ENCODE measurements around the gene CPN2. TPM values are rescaled to one million over a fixed set of nuclear protein-coding genes. Genes with fewer than 3 reads are reported as not detected.

Gene CPN2
- total and polyA plus RNA-seq, 2 donors (not counting 1 experiment from before 2014, with no cell fraction given), result not detected

DNA sequence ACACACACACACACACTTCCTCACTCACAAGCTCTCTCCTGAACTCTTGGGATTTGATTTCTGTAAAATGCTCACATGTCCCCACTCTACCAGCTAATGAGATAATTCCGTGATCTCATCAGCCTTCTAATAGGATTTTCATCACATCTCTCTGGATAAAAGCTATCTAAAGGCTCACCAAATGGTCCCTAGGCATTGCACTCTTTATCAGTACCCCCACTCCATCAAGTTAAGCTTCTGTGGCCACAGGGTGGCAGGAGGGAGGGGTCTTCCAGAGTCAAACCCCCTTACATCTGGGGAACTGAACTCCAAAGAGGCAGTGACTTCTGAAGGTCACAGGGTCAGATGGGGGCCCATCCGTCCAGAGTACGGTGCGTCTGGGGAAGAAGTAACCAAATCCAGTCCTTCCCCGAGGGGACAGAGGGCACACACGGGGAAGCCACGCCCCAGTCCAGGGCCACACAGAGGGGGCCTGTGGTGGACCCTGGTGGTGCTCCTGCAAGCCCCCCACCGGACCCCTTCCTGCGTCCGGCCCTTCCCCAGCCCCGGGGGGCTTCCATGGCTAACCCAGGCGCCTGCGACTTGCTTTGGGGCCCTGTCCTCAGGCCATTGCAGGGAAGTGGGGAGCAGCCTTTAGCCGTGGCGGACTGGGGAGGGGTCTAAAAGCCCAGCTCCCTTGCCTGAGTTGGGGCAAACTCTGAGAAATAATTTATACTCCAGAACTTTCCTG, 25.5 kb downstream of the CPN2 start:
- Histone ChIP-seq H3K79me2 (ENCODE audit: control insufficient read depth, insufficient read depth, low read length) (no peaks in the 10 kb centered on the region), H3K9ac (ENCODE audit: low read length) (no peak overlapping the region), H2AFZ (ENCODE audit: insufficient read depth, low read depth, low read length, poor library complexity, severe bottlenecking) (no peak overlapping the region), H3K27me3 (replicated peaks in 1 of 4; ENCODE audit: control extremely low read depth in 1 of 4, control insufficient read depth in 3 of 4, insufficient read depth in 4 of 4, low read length in 3 of 4) (peaks cover 0 to 11% (median 0%) of the 10 kb centered on the region in 4 experiments), H3K4me1 (ENCODE audit: control insufficient read depth in 2 of 2, insufficient read depth in 2 of 2, low read length in 2 of 2) (peaks cover 10 to 11% of the 10 kb centered on the region in 2 donors), H4K20me1 (ENCODE audit: control insufficient read depth, insufficient read depth, low read length, poor library complexity, severe bottlenecking) (no peaks in the 10 kb centered on the region), H3K4me2 (replicated peaks; ENCODE audit: low read depth, low read length, poor library complexity, severe bottlenecking) (no peak overlapping the region), H3K36me3 (replicated peaks in 1 of 2; ENCODE audit: control extremely low read depth in 1 of 2, control insufficient read depth in 1 of 2, extremely low read depth in 1 of 2, insufficient read depth in 2 of 2, low read length in 1 of 2) (no peaks in the 10 kb centered on the region), H3K4me3 (ENCODE audit: control extremely low read depth in 1 of 5, extremely low read depth in 1 of 5, insufficient read depth in 1 of 5, low read depth in 2 of 5, low read length in 4 of 5) (no peak overlapping the region), H3K9me3 (ENCODE audit: control extremely low read depth in 1 of 3, control insufficient read depth in 2 of 3, insufficient read depth in 1 of 3, low read length in 2 of 3) (peaks cover 0 to 22% (median 0%) of the 10 kb centered on the region in 3 donors), H3K27ac (ENCODE audit: low read length in 2 of 2) (no peak overlapping the region)
- Mint-ChIP-seq H3K4me1 (peaks cover 3% of the 10 kb centered on the region), H3K9me3 (ENCODE audit: insufficient read depth) (no peaks in the 10 kb centered on the region), H3K4me3 (no peak overlapping the region), H3K27ac (no peak overlapping the region), H3K27me3 (peaks cover 27% of the 10 kb centered on the region)
- no peak for TF ChIP-seq EZH2 (IDR thresholded peaks at IDR 0.05; ENCODE audit: borderline replicate concordance, insufficient read depth, low read depth, low read length, poor library complexity, severe bottlenecking)
- TF ChIP-seq, protein P1, sequence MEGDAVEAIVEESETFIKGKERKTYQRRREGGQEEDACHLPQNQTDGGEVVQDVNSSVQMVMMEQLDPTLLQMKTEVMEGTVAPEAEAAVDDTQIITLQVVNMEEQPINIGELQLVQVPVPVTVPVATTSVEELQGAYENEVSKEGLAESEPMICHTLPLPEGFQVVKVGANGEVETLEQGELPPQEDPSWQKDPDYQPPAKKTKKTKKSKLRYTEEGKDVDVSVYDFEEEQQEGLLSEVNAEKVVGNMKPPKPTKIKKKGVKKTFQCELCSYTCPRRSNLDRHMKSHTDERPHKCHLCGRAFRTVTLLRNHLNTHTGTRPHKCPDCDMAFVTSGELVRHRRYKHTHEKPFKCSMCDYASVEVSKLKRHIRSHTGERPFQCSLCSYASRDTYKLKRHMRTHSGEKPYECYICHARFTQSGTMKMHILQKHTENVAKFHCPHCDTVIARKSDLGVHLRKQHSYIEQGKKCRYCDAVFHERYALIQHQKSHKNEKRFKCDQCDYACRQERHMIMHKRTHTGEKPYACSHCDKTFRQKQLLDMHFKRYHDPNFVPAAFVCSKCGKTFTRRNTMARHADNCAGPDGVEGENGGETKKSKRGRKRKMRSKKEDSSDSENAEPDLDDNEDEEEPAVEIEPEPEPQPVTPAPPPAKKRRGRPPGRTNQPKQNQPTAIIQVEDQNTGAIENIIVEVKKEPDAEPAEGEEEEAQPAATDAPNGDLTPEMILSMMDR (IDR thresholded peaks at IDR 0.05), result no peak
- POLR2A ChIA-PET, result no interaction called here
- ATAC-seq (ENCODE audit: low read depth) (no peak), DNase-seq (no peak)
- intact Hi-C loops (cut with micrococcal nuclease), result no loop called here
- WGBS (ENCODE audit: insufficient coverage), result 91% methylated on average over 13 of the region's 15 CpGs
- CTCF ChIA-PET, result interaction anchor here (1.0 to 2.1 kb wide), 4 partner anchors 9 to 12 kb away, joined by 3 to 8 read pairs (median 3); no protein-coding TSS in a partner anchor

- Mint-ChIP-seq H3K27me3 (peaks cover 24% of the 10 kb centered on the region), H3K9me3 (ENCODE audit: insufficient read depth) (no peaks in the 10 kb centered on the region), H3K4me1 (peaks cover 3% of the 10 kb centered on the region), H3K27ac (no peak overlapping the region), H3K4me3 (no peak overlapping the region)
- TF ChIP-seq, protein P1 (IDR thresholded peaks at IDR 0.05), result no peak
- TF ChIP-seq EZH2 (IDR thresholded peaks at IDR 0.05; ENCODE audit: borderline replicate concordance, insufficient read depth, low read depth, low read length, poor library complexity, severe bottlenecking), result no peak
- Histone ChIP-seq H3K36me3 (replicated peaks in 1 of 2; ENCODE audit: control extremely low read depth in 1 of 2, control insufficient read depth in 1 of 2, extremely low read depth in 1 of 2, insufficient read depth in 2 of 2, low read length in 1 of 2) (no peaks in the 10 kb centered on the region), H3K4me1 (ENCODE audit: control insufficient read depth in 2 of 2, insufficient read depth in 2 of 2, low read length in 2 of 2) (peaks cover 10 to 11% of the 10 kb centered on the region in 2 donors), H3K27ac (ENCODE audit: low read length in 2 of 2) (no peak overlapping the region), H3K4me3 (ENCODE audit: control extremely low read depth in 1 of 5, extremely low read depth in 1 of 5, insufficient read depth in 1 of 5, low read depth in 2 of 5, low read length in 4 of 5) (no peak overlapping the region), H3K27me3 (replicated peaks in 1 of 4; ENCODE audit: control extremely low read depth in 1 of 4, control insufficient read depth in 3 of 4, insufficient read depth in 4 of 4, low read length in 3 of 4) (peaks cover 0 to 18% (median 0%) of the 10 kb centered on the region in 4 experiments), H4K20me1 (ENCODE audit: control insufficient read depth, insufficient read depth, low read length, poor library complexity, severe bottlenecking) (no peaks in the 10 kb centered on the region), H3K79me2 (ENCODE audit: control insufficient read depth, insufficient read depth, low read length) (no peaks in the 10 kb centered on the region), H3K9ac (ENCODE audit: low read length) (no peak overlapping the region), H2AFZ (ENCODE audit: insufficient read depth, low read depth, low read length, poor library complexity, severe bottlenecking) (no peak overlapping the region), H3K4me2 (replicated peaks; ENCODE audit: low read depth, low read length, poor library complexity, severe bottlenecking) (no peak overlapping the region), H3K9me3 (ENCODE audit: control extremely low read depth in 1 of 3, control insufficient read depth in 2 of 3, insufficient read depth in 1 of 3, low read length in 2 of 3) (peaks cover 0 to 27% (median 0%) of the 10 kb centered on the region in 3 donors)
- DNase-seq (no peak), ATAC-seq (ENCODE audit: low read depth) (no peak)
- intact Hi-C loops (cut with micrococcal nuclease), result no loop called here
- POLR2A ChIA-PET, result no interaction called here
- 96% methylated on average over 3 of the region's 3 CpGs for WGBS (ENCODE audit: insufficient coverage)
- CTCF ChIA-PET, result interaction anchor here (1.1 to 2.1 kb wide), 3 partner anchors 9 to 12 kb away, joined by 3 to 8 read pairs (median 3); no protein-coding TSS in a partner anchor
Measured at GRCh38 chr3:194324823-194325327, 26.3 kb downstream of the CPN2 start.
